IMR-90 (cell line): ENCODE data around the gene SLC6A6. TPM values are rescaled to one million over a fixed set of nuclear protein-coding genes. Genes with fewer than 3 reads are reported as not detected.

Source experiments
- ATAC-seq: fragments of 200-7000 bp; cut with Tn5 transposase; 2 replicates; pipeline ENCODE4 v1.9.1; 2020; ENCODE audit warnings: low read depth, mild to moderate bottlenecking, moderate library complexity
- BruUV-seq: library from RNA; stranded (reverse); fragments of 400-500 nt; replicated peaks from 2 replicates; lab custom pipeline; 2021; lab: Mats Ljungman, UMichigan
- CTCF ChIA-PET: fragments of 300-600 bp; formaldehyde crosslinking; extraction: SDS; loops from one replicate; lab custom pipeline; 2021; ENCODE audit warnings: antibody characterized with exemption; lab: Yijun Ruan, JAX
- POLR2A ChIA-PET: fragments of 300-600 bp; sonication (Branson Sonifier 250); formaldehyde crosslinking; loops from one replicate; lab custom pipeline; 2022; ENCODE audit warnings: antibody characterized with exemption; ENCODE audit not compliant: unreplicated experiment; lab: Charles Lee
- DNase-seq: peaks from one replicate; pipeline ENCODE4 v3.0.0; 2013
- H2AFZ ChIP-seq: replicated peaks from 2 replicates; pipeline ENCODE3; 2013; ENCODE audit warnings: low read length, mild to moderate bottlenecking; ENCODE audit not compliant: poor library complexity
- H2AK5ac ChIP-seq: 2 replicates; pipeline ENCODE4 v1.6.1; 2013; ENCODE audit warnings: low read depth, low read length, inconsistent platforms
- H2AK9ac ChIP-seq: replicated peaks from 2 replicates; pipeline ENCODE3; 2013; ENCODE audit warnings: mild to moderate bottlenecking, low read depth, low read length, moderate library complexity; ENCODE audit not compliant: poor library complexity
- H2BK120ac ChIP-seq: 2 replicates; pipeline ENCODE4 v1.6.1; 2013; ENCODE audit warnings: low read depth, low read length, inconsistent platforms
- H2BK15ac ChIP-seq: 3 replicates; pipeline ENCODE4 v1.6.1; 2013; ENCODE audit warnings: low read depth, low read length, inconsistent platforms
- H2BK20ac ChIP-seq: 2 replicates; pipeline ENCODE4 v1.6.1; 2013; ENCODE audit warnings: low read depth, mild to moderate bottlenecking, inconsistent platforms, low read length, moderate library complexity
- H2BK5ac ChIP-seq: 2 replicates; pipeline ENCODE4 v1.6.1; 2013; ENCODE audit warnings: mild to moderate bottlenecking, low read depth, low read length, inconsistent platforms; ENCODE audit not compliant: poor library complexity, severe bottlenecking
- H3K14ac ChIP-seq: replicated peaks from 2 replicates; pipeline ENCODE4 v1.6.1; 2013; ENCODE audit warnings: low read depth, low read length, inconsistent platforms
- H3K18ac ChIP-seq: 2 replicates; pipeline ENCODE4 v1.6.1; 2013; ENCODE audit warnings: low read depth, low read length, control low read depth
- H3K23ac ChIP-seq: 2 replicates; pipeline ENCODE4 v1.6.1; 2013; ENCODE audit warnings: low read depth, low read length, inconsistent platforms
- H3K27ac ChIP-seq: 2 replicates; pipeline ENCODE4 v1.5.1; 2013; ENCODE audit warnings: mild to moderate bottlenecking, control low read depth, low read length; ENCODE audit not compliant: insufficient read depth
- H3K27me3 ChIP-seq: 2 replicates; pipeline ENCODE4 v1.6.1; 2013; ENCODE audit warnings: low read length; ENCODE audit not compliant: control insufficient read depth, insufficient read depth
- H3K36me3 ChIP-seq: 2 replicates; pipeline ENCODE4 v1.6.1; 2013; ENCODE audit warnings: low read length, mixed read lengths; ENCODE audit not compliant: control insufficient read depth, insufficient read depth
- H3K4ac ChIP-seq: 2 replicates; pipeline ENCODE4 v1.6.1; 2013; ENCODE audit warnings: low read depth, low read length, inconsistent platforms
- H3K4me1 ChIP-seq: 2 replicates; pipeline ENCODE4 v1.6.1; 2013; ENCODE audit warnings: low read length, mixed read lengths; ENCODE audit not compliant: control insufficient read depth, insufficient read depth
- H3K4me2 ChIP-seq: 2 replicates; pipeline ENCODE4 v1.6.1; 2013; ENCODE audit warnings: low read depth, mild to moderate bottlenecking, control low read depth, low read length, moderate library complexity
- H3K4me3 ChIP-seq: 2 replicates; pipeline ENCODE4 v1.5.1; 2013; ENCODE audit warnings: low read depth, mild to moderate bottlenecking, control low read depth, low read length, moderate library complexity; ENCODE audit not compliant: insufficient read depth
- H3K56ac ChIP-seq: 2 replicates; pipeline ENCODE4 v1.6.1; 2013; ENCODE audit warnings: low read length, inconsistent platforms; ENCODE audit not compliant: insufficient read depth; ENCODE audit errors: extremely low read depth
- H3K79me1 ChIP-seq, 2 experiments: 2 replicates each; pipeline ENCODE4 v1.6.1; 2013; ENCODE audit warnings: low read length in 2 of 2, inconsistent platforms in 1 of 2, low read depth in 1 of 2
- H3K9ac ChIP-seq: 2 replicates; pipeline ENCODE4 v1.6.1; 2013; ENCODE audit warnings: low read depth, low read length, control low read depth
- H3K9me1 ChIP-seq: 2 replicates; pipeline ENCODE4 v1.6.1; 2013; ENCODE audit warnings: low read length, inconsistent platforms; ENCODE audit not compliant: insufficient read depth
- H3K9me3 ChIP-seq: 2 replicates; pipeline ENCODE4 v1.6.1; 2013; ENCODE audit warnings: low read length; ENCODE audit not compliant: control insufficient read depth, insufficient read depth
- H4K20me1 ChIP-seq: 2 replicates; pipeline ENCODE4 v1.6.1; 2013; ENCODE audit warnings: low read length, inconsistent platforms; ENCODE audit not compliant: insufficient read depth
- H4K5ac ChIP-seq: 2 replicates; pipeline ENCODE4 v1.6.1; 2013; ENCODE audit warnings: mild to moderate bottlenecking, low read depth, low read length, control low read depth
- H4K8ac ChIP-seq, 2 experiments: 2 replicates each; pipeline ENCODE4 v1.6.1; 2013; ENCODE audit warnings: low read depth in 2 of 2, low read length in 2 of 2, control low read depth in 1 of 2, inconsistent platforms in 1 of 2
- H4K91ac ChIP-seq: 2 replicates; pipeline ENCODE4 v1.6.1; 2013; ENCODE audit warnings: low read depth, low read length, inconsistent platforms; ENCODE audit not compliant: insufficient read depth
- BHLHE40 ChIP-seq: fragments of 150-350 bp; IDR thresholded peaks from 2 replicates; pipeline ENCODE4 v1.6.1; 2016; ENCODE audit warnings: mild to moderate bottlenecking, low read depth, low read length
- CEBPB ChIP-seq: IDR thresholded peaks from 2 replicates; pipeline ENCODE4 v1.6.1; 2012; ENCODE audit warnings: low read depth, low read length, improper control_type of control experiment
- CHD1 ChIP-seq: IDR thresholded peaks from 2 replicates; pipeline ENCODE4 v1.6.1; 2012; ENCODE audit warnings: low read depth, low read length, improper control_type of control experiment
- ELK1 ChIP-seq: fragments of 150-350 bp; IDR thresholded peaks from 2 replicates; pipeline ENCODE4 v1.6.1; 2016; ENCODE audit warnings: low read depth, mild to moderate bottlenecking, low read length, moderate library complexity, borderline replicate concordance
- MAFK ChIP-seq: IDR thresholded peaks from 2 replicates; pipeline ENCODE4 v1.6.1; 2012; ENCODE audit warnings: low read depth, low read length, improper control_type of control experiment
- MXI1 ChIP-seq: IDR thresholded peaks from 2 replicates; pipeline ENCODE4 v1.6.1; 2012; ENCODE audit warnings: low read depth, mild to moderate bottlenecking, low read length, moderate library complexity, borderline replicate concordance
- NFE2L2 ChIP-seq: fragments of 150-350 bp; IDR thresholded peaks from 2 replicates; pipeline ENCODE4 v1.6.1; 2016; ENCODE audit warnings: low read depth, mild to moderate bottlenecking, low read length
- RAD21 ChIP-seq: IDR thresholded peaks from 2 replicates; pipeline ENCODE4 v1.6.1; 2012; ENCODE audit warnings: low read length, improper control_type of control experiment
- RCOR1 ChIP-seq: IDR thresholded peaks from 2 replicates; pipeline ENCODE4 v1.6.1; 2012; ENCODE audit warnings: mild to moderate bottlenecking, low read length, improper control_type of control experiment; ENCODE audit not compliant: insufficient replicate concordance
- SMC3 ChIP-seq: fragments of 150-350 bp; IDR thresholded peaks from 2 replicates; pipeline ENCODE4 v1.6.1; 2016; ENCODE audit warnings: low read depth, mild to moderate bottlenecking, antibody characterized with exemption, low read length, moderate library complexity
- USF2 ChIP-seq: fragments of 150-350 bp; IDR thresholded peaks from 2 replicates; pipeline ENCODE4 v1.6.1; 2017; ENCODE audit warnings: mild to moderate bottlenecking, antibody characterized with exemption, low read length, low read depth
- WGBS, 2 experiments: methylation state at CpG; one replicate each; pipeline versions ENCODE4 v1.1.5 to v1.1.7; 2013; ENCODE audit warnings: missing lambda C conversion rate in 2 of 2; ENCODE audit not compliant: insufficient read length in 1 of 2; ENCODE audit errors: extremely low coverage in 2 of 2; 5-methylcytosine and 5-hydroxymethylcytosine counted together
- dilution Hi-C: fragments of 300-500 bp; cut with HindIII; formaldehyde crosslinking; loops from one replicate; pipeline ENCODE4 v1.14.3; 2018; ENCODE audit warnings: low sequenced_read_pairs; ENCODE audit not compliant: unreplicated experiment
- in situ Hi-C: fragments of 300-500 bp; cut with MboI; formaldehyde crosslinking; loops from 3 replicates; pipeline ENCODE4 v1.14.3; 2019; ENCODE audit warnings: low sequenced_read_pairs, inconsistent platforms, mixed read lengths
- intact Hi-C: fragments of 100-400 bp; cut with micrococcal nuclease; formaldehyde crosslinking; loops from 2 replicates; pipeline ENCODE4 v1.10.0; 2022
- polyA plus RNA-seq, 3 experiments: library from polyadenylated mRNA; depleted of rRNA; stranded (reverse); fragments of >200 nt; gene quantifications; 2 replicates each; pipeline ENCODE4 v1.2.3, GENCODE V29; 2012; ENCODE audit warnings: low replicate concordance in 1 of 3
- total RNA-seq: library from RNA; depleted of rRNA; stranded (reverse); fragments of >200 nt; gene quantifications from 2 replicates; pipeline ENCODE4 v1.2.3, GENCODE V29; 2012

The SLC6A6 gene
- total and polyA plus RNA-seq, 2 of the 4 experiments (the other 2 are of a cell fraction), result 29.9 to 39.4 TPM

DNA sequence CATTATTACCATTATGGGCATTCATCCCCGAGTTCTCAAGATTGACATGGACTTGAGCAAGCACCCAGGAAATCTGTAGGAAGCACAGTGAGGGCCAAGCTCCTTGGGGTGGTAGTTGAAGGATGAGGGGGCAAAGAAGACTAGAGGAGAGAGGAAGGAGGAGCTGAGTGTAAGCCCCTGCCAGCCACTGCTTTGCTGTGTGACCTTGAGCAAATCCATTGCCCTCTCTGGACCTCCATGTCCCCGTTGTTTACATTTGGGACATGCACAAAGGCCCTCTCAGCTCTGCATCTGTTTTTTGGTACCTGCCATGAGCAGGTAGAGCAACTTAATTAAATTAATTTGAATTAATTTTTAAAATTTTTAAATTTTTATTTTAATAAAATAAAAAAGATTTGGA lies 33.5 kb upstream of the SLC6A6 start:
- no peak overlapping the region for H3K9ac ChIP-seq
- no peaks in the 10 kb centered on the region for H3K9me3 ChIP-seq
- WGBS, 2 experiments, result no CpG with 5 or more reads among the region's 2 CpGs

More for the DNA sequence above, 33.5 kb upstream of the SLC6A6 start:
- Histone ChIP-seq H2AFZ (no peak overlapping the region), H3K23ac (no peak overlapping the region), H2BK5ac (no peak overlapping the region), H3K27me3 (peaks cover 9% of the 10 kb centered on the region; the same call in 1 of the 2 replicates), H2BK15ac (no peak overlapping the region), H3K4me1 (peaks cover 4% of the 10 kb centered on the region), H4K5ac (no peak overlapping the region), H3K9me1 (peaks cover 3% of the 10 kb centered on the region; the same call in 1 of the 2 replicates), H3K4me3 (no peak overlapping the region), H3K4ac (no peak overlapping the region), H4K20me1 (no peaks in the 10 kb centered on the region), H2AK5ac (no peak overlapping the region), H2BK20ac (no peak overlapping the region), H3K4me2 (no peak overlapping the region), H3K18ac (no peak overlapping the region), H2AK9ac (no peak overlapping the region), H4K8ac (no peak overlapping the region), H4K91ac (no peak overlapping the region), H3K79me1 (no peaks in the 10 kb centered on the region), H3K14ac (no peak overlapping the region), H3K27ac (no peak overlapping the region), H3K56ac (no peak overlapping the region), H3K36me3 (no peaks in the 10 kb centered on the region), H2BK120ac (no peak overlapping the region)
- ChIA-PET POLR2A (no interaction called here), CTCF (no interaction called here)
- BruUV-seq, result no TSS peak
- ATAC-seq (no peak), DNase-seq (no peak)
- in situ Hi-C loops, result no loop called here
- dilution Hi-C loops, result no loop called here
- no peak for TF ChIP-seq USF2
- TF ChIP-seq MAFK, result no peak
- TF ChIP-seq RCOR1, result no peak
- no peak for TF ChIP-seq ELK1
- no peak for TF ChIP-seq SMC3
- TF ChIP-seq RAD21, result no peak
- TF ChIP-seq BHLHE40, result no peak
- TF ChIP-seq MXI1, result no peak
- TF ChIP-seq CHD1, result no peak
- no peak for TF ChIP-seq NFE2L2
- no peak for TF ChIP-seq CEBPB
- intact Hi-C loops, result no loop called here
